Measurements from ENCODE around the gene WNT7B.

The WNT7B gene

DNA sequence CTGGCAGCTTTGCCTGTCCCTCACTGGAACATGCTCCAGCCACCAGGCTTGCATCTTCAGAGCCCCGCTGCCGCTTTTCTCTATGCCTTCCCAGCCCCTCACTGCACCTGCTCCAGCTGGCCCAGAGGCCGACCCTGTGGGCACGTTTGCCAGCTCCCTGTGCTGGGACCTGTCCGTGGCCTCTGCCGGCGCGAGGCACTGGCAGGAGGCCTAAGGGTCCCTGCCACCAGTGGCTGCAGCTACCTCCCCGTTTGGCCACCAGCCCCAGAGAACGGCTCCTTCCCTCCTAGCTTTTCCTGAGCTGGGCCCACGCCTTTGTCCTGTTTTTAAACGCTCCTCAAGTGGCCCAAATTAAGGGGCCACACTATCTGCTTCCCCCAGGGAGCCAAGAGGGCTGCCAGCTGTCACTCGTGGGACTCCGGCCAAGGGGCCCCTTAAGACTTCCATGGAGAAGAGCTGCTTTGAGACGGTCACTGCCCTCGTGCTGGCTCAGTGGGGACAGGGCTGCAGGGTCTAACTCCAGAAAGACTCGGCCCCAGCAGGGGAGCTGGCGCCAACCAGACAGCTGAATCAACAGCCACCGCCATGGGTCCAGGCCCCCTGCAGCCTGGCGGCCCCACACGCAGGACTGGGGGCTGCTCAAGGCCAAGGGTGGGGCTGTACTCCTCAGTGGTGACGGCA lies 24.6 kb upstream of the WNT7B start:
- no peaks in the 10 kb centered on the region for H4K20me1 ChIP-seq (ENCODE audit: control insufficient read depth, insufficient read depth, low read depth, low read length)
- H3K4me2 ChIP-seq (ENCODE audit: low read length): no peak overlapping the region
- H3K27me3 ChIP-seq (ENCODE audit: control insufficient read depth, low read length): no peaks in the 10 kb centered on the region; the same call in 1 of the 2 replicates
- no peaks in the 10 kb centered on the region for H3K79me2 ChIP-seq (ENCODE audit: control insufficient read depth, low read length)
- H3K27ac ChIP-seq (ENCODE audit: low read depth, low read length): no peak overlapping the region
- H3K4me1 ChIP-seq (ENCODE audit: control insufficient read depth, low read length): peaks cover 29% of the 10 kb centered on the region
- H3K4me3 ChIP-seq (ENCODE audit: low read length): no peak overlapping the region
- H3F3A ChIP-seq (ENCODE audit: control insufficient read depth, insufficient read depth): no peaks in the 10 kb centered on the region
- H3K36me3 ChIP-seq (ENCODE audit: control insufficient read depth, low read length): no peaks in the 10 kb centered on the region
- TF ChIP-seq EZH2phosphoT487 (IDR thresholded peaks at IDR 0.05; ENCODE audit: borderline replicate concordance, low read length): no peak
- TF ChIP-seq, protein P1, sequence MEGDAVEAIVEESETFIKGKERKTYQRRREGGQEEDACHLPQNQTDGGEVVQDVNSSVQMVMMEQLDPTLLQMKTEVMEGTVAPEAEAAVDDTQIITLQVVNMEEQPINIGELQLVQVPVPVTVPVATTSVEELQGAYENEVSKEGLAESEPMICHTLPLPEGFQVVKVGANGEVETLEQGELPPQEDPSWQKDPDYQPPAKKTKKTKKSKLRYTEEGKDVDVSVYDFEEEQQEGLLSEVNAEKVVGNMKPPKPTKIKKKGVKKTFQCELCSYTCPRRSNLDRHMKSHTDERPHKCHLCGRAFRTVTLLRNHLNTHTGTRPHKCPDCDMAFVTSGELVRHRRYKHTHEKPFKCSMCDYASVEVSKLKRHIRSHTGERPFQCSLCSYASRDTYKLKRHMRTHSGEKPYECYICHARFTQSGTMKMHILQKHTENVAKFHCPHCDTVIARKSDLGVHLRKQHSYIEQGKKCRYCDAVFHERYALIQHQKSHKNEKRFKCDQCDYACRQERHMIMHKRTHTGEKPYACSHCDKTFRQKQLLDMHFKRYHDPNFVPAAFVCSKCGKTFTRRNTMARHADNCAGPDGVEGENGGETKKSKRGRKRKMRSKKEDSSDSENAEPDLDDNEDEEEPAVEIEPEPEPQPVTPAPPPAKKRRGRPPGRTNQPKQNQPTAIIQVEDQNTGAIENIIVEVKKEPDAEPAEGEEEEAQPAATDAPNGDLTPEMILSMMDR (IDR thresholded peaks at IDR 0.05; ENCODE audit: low read depth, low read length, poor library complexity, severe bottlenecking): no peak
- no peaks in the 10 kb centered on the region for H3K9me2 ChIP-seq (replicated peaks; ENCODE audit: control insufficient read depth, low read length)
- no peaks in the 10 kb centered on the region for H3K9me3 ChIP-seq (ENCODE audit: control insufficient read depth, insufficient read depth, low read length)

DNA sequence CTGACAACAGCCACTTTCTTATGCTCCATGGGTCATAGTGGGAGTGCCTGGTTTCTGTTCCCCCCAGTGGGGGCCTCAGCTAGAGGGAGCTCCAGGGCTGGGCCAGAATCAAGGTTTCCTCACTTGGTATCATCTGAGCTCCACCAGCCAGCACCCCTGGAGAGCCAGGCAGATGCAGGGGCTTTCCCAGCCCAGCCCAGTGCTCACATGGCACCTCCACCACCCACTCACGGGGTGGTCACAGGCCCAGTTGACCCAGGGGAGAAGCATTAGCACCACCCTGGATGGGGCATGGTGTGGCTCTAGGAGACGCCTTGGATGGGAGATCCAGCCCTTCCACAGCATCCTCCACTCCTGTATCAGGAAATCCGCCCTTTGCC lies 24.1 kb upstream of the WNT7B start:
- no peaks in the 10 kb centered on the region for H3K79me2 ChIP-seq (ENCODE audit: control insufficient read depth, low read length)
- H3K9me3 ChIP-seq (ENCODE audit: control insufficient read depth, insufficient read depth, low read length): no peaks in the 10 kb centered on the region
- no peaks in the 10 kb centered on the region for H3K9me2 ChIP-seq (replicated peaks; ENCODE audit: control insufficient read depth, low read length)
- H4K20me1 ChIP-seq (ENCODE audit: control insufficient read depth, insufficient read depth, low read depth, low read length): no peaks in the 10 kb centered on the region
- H3K4me2 ChIP-seq (ENCODE audit: low read length): no peak overlapping the region
- H3K4me3 ChIP-seq (ENCODE audit: low read length): no peak overlapping the region
- no peaks in the 10 kb centered on the region; the same call in 1 of the 2 replicates for H3K27me3 ChIP-seq (ENCODE audit: control insufficient read depth, low read length)
- no peaks in the 10 kb centered on the region for H3K36me3 ChIP-seq (ENCODE audit: control insufficient read depth, low read length)
- peaks cover 32% of the 10 kb centered on the region for H3K4me1 ChIP-seq (ENCODE audit: control insufficient read depth, low read length)
- no peaks in the 10 kb centered on the region for H3F3A ChIP-seq (ENCODE audit: control insufficient read depth, insufficient read depth)
- no peak overlapping the region for H3K27ac ChIP-seq (ENCODE audit: low read depth, low read length)
- TF ChIP-seq EZH2phosphoT487 (IDR thresholded peaks at IDR 0.05; ENCODE audit: borderline replicate concordance, low read length): no peak
- TF ChIP-seq, protein P1 (IDR thresholded peaks at IDR 0.05; ENCODE audit: low read depth, low read length, poor library complexity, severe bottlenecking): no peak

DNA sequence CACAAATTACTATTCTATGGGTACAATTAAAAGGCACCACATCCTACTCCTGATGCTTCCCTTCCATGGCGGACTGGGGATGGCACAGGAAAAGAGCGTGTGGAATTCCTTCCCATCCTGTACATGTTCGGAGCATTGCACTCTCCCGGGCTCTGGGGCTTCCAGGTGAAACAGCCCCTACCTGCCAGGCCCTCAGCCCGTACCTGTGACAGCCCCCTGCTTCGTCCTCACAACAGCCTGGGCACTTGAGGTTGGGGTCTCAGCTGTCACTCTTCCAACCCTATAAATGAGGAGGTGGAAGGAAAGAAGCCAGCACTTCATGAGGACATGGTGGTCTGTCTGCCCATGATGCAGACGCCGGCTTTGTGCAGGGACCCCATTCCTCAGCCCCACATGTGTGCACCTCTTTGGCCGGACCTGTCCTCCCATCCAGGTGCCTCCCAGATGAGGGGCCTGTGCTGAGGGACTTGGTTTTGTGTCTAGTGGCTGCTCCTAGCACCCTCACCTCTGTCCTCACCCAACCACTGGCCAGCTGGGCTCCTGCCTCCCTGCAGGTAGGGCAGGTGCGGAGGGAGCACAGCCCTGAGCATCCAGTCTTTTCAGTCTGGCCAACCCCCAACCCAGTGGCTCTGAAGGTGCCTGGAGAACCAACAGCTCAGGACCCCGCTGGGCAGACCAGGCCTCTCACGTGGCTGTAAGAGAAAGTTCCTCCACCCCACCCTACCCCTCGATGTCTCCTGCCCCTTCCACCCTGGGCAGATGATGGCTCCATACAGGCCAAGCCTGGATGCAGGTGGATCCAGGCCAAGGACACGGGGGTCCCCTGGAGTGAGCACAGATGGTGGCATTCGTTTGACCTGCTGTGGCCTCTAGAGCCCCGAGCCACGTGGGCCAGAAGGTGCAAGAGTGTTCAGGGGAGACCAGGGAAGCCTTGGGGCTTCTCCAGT lies 23.4 kb upstream of the WNT7B start:
- Histone ChIP-seq H3K27ac (ENCODE audit: low read depth, low read length) (no peak overlapping the region), H4K20me1 (ENCODE audit: control insufficient read depth, insufficient read depth, low read depth, low read length) (no peaks in the 10 kb centered on the region), H3K4me1 (ENCODE audit: control insufficient read depth, low read length) (peaks cover 32% of the 10 kb centered on the region), H3K4me3 (ENCODE audit: low read length) (no peak overlapping the region), H3K9me3 (ENCODE audit: control insufficient read depth, insufficient read depth, low read length) (no peaks in the 10 kb centered on the region), H3K9me2 (replicated peaks; ENCODE audit: control insufficient read depth, low read length) (no peaks in the 10 kb centered on the region), H3K36me3 (ENCODE audit: control insufficient read depth, low read length) (no peaks in the 10 kb centered on the region), H3F3A (ENCODE audit: control insufficient read depth, insufficient read depth) (no peaks in the 10 kb centered on the region), H3K4me2 (ENCODE audit: low read length) (no peak overlapping the region), H3K79me2 (ENCODE audit: control insufficient read depth, low read length) (no peaks in the 10 kb centered on the region), H3K27me3 (ENCODE audit: control insufficient read depth, low read length) (no peaks in the 10 kb centered on the region; the same call in 1 of the 2 replicates)
- no peak for TF ChIP-seq EZH2phosphoT487 (IDR thresholded peaks at IDR 0.05; ENCODE audit: borderline replicate concordance, low read length)
- TF ChIP-seq, protein P1 (IDR thresholded peaks at IDR 0.05; ENCODE audit: low read depth, low read length, poor library complexity, severe bottlenecking): no peak
